HEK293 (cell line): Measurements from ENCODE around the gene USP46.

Experiments used
- CTCF ChIA-PET: fragments of 350-600 bp; formaldehyde crosslinking; extraction: SDS; loops from one replicate; lab custom pipeline; 2021; ENCODE audit warnings: antibody characterized with exemption; lab: Yijun Ruan, JAX
- POLR2A ChIA-PET: fragments of 300-600 bp; formaldehyde crosslinking; extraction: SDS; loops from one replicate; lab custom pipeline; 2020; ENCODE audit warnings: antibody characterized with exemption, inconsistent platforms; lab: Yijun Ruan, JAX
- H3K27ac ChIP-seq: fragments of 200-500 bp; sonication (Bioruptor generic); 2 replicates; pipeline ENCODE4 v1.5.1; 2014; ENCODE audit warnings: low read depth, low read length, control low read depth, inconsistent platforms; ENCODE audit errors: extremely low read depth
- H3K36me3 ChIP-seq, 2 experiments: fragments of 200-500 bp in 1 of 2; sonication (Bioruptor generic) in 1 of 2; 1 replicate in 1 of 2; 2 replicates in 1 of 2; pipeline ENCODE4 v1.5.1; 2014 to 2017; ENCODE audit warnings: inconsistent platforms in 2 of 2, low read length in 2 of 2; ENCODE audit not compliant: control insufficient read depth in 2 of 2, insufficient read depth in 1 of 2
- H3K4me1 ChIP-seq: fragments of 200-500 bp; sonication (Bioruptor generic); 2 replicates; pipeline ENCODE4 v1.5.1; 2014; ENCODE audit warnings: mild to moderate bottlenecking, low read length, inconsistent platforms; ENCODE audit not compliant: control insufficient read depth, insufficient read depth
- H3K4me3 ChIP-seq: 2 replicates; pipeline ENCODE4 v1.5.1; 2011; ENCODE audit warnings: low read depth, mild to moderate bottlenecking, control low read depth, low read length, moderate library complexity
- H3K9me3 ChIP-seq: fragments of 200-500 bp; sonication (Bioruptor generic); 2 replicates; pipeline ENCODE4 v1.5.1; 2014; ENCODE audit warnings: low read depth, low read length, inconsistent platforms; ENCODE audit not compliant: control insufficient read depth, insufficient read depth
- BCL11B ChIP-seq: fragments of 450-650 bp; formaldehyde crosslinking; IDR thresholded peaks from 2 replicates; pipeline ENCODE4 v1.5.1; 2016; ENCODE audit warnings: low read depth, missing biosample characterization, missing genetic modification characterization
- GLIS1 ChIP-seq: fragments of 450-650 bp; formaldehyde crosslinking; IDR thresholded peaks from 2 replicates; pipeline ENCODE4 v1.5.1; 2016; ENCODE audit warnings: missing biosample characterization, missing genetic modification characterization
- HOXC10 ChIP-seq: sonication (generic); formaldehyde crosslinking; IDR thresholded peaks from 2 replicates; pipeline ENCODE4 v1.8.1; 2023; ENCODE audit warnings: mild to moderate bottlenecking, missing genetic modification reagents
- IKZF3 ChIP-seq: fragments of 450-650 bp; IDR thresholded peaks from 2 replicates; pipeline ENCODE4 v1.5.0; 2018; ENCODE audit warnings: missing biosample characterization, mild to moderate bottlenecking, missing genetic modification characterization, moderate library complexity
- KLF7 ChIP-seq: fragments of 450-650 bp; formaldehyde crosslinking; IDR thresholded peaks from 2 replicates; pipeline ENCODE4 v1.5.1; 2016; ENCODE audit warnings: missing biosample characterization, missing genetic modification characterization, borderline replicate concordance
- MYNN ChIP-seq: fragments of 450-650 bp; formaldehyde crosslinking; IDR thresholded peaks from 2 replicates; pipeline ENCODE4 v1.5.1; 2016; ENCODE audit warnings: missing biosample characterization, missing genetic modification characterization, borderline replicate concordance
- MZF1 ChIP-seq: fragments of 450-650 bp; formaldehyde crosslinking; IDR thresholded peaks from 2 replicates; pipeline ENCODE4 v1.5.1; 2017; ENCODE audit warnings: missing biosample characterization, missing genetic modification characterization, borderline replicate concordance
- TRIM28 ChIP-seq: IDR thresholded peaks from 2 replicates; pipeline ENCODE4 v1.6.1; 2011; ENCODE audit warnings: low read length, control low read depth, borderline replicate concordance
- WT1 ChIP-seq: fragments of 450-650 bp; formaldehyde crosslinking; IDR thresholded peaks from 2 replicates; pipeline ENCODE4 v1.5.1; 2016; ENCODE audit warnings: missing biosample characterization, missing genetic modification characterization
- ZBTB20 ChIP-seq: fragments of 450-650 bp; formaldehyde crosslinking; IDR thresholded peaks from 2 replicates; pipeline ENCODE4 v1.5.1; 2016; ENCODE audit warnings: missing biosample characterization, missing genetic modification characterization
- ZBTB49 ChIP-seq: fragments of 450-650 bp; formaldehyde crosslinking; IDR thresholded peaks from 2 replicates; pipeline ENCODE4 v1.5.1; 2016; ENCODE audit warnings: missing biosample characterization, missing genetic modification characterization, low read depth
- ZNF10 ChIP-seq: fragments of 450-650 bp; formaldehyde crosslinking; IDR thresholded peaks from 2 replicates; pipeline ENCODE4 v1.5.1; 2017; ENCODE audit warnings: missing biosample characterization, missing genetic modification characterization
- ZNF239 ChIP-seq: fragments of 450-650 bp; formaldehyde crosslinking; IDR thresholded peaks from 2 replicates; pipeline ENCODE4 v1.5.1; 2016; ENCODE audit warnings: missing biosample characterization, missing genetic modification characterization
- ZNF292 ChIP-seq: fragments of 450-650 bp; formaldehyde crosslinking; IDR thresholded peaks from 2 replicates; pipeline ENCODE4 v1.5.1; 2016; ENCODE audit warnings: low read depth, missing biosample characterization, missing genetic modification characterization, borderline replicate concordance
- ZNF488 ChIP-seq: fragments of 450-650 bp; formaldehyde crosslinking; IDR thresholded peaks from 2 replicates; pipeline ENCODE4 v1.5.1; 2016; ENCODE audit warnings: missing biosample characterization, missing genetic modification characterization
- ZNF501 ChIP-seq: fragments of 450-650 bp; formaldehyde crosslinking; IDR thresholded peaks from 2 replicates; pipeline ENCODE4 v1.5.1; 2016; ENCODE audit warnings: missing biosample characterization, missing genetic modification characterization
- ZNF692 ChIP-seq: fragments of 450-650 bp; formaldehyde crosslinking; IDR thresholded peaks from 2 replicates; pipeline ENCODE4 v1.5.1; 2016; ENCODE audit warnings: missing biosample characterization, missing genetic modification characterization
- ZNF76 ChIP-seq: fragments of 450-650 bp; formaldehyde crosslinking; IDR thresholded peaks from 2 replicates; pipeline ENCODE4; 2016; ENCODE audit warnings: low read depth, missing biosample characterization, missing genetic modification characterization, borderline replicate concordance
- TF ChIP-seq, protein P1 (sequence below): fragments of 450-650 bp; formaldehyde crosslinking; IDR thresholded peaks from 2 replicates; pipeline ENCODE4 v1.5.1; 2016; ENCODE audit warnings: missing biosample characterization, missing genetic modification characterization
- TF ChIP-seq, protein P2 (sequence below): fragments of 450-650 bp; IDR thresholded peaks from 2 replicates; pipeline ENCODE4 v1.5.1; 2018; ENCODE audit warnings: missing biosample characterization, missing genetic modification characterization

USP46 gene

GRCh38 chr4:52585379-52585778 lies 73.7 kb downstream of the USP46 start (continued):
- no peak for TF ChIP-seq ZNF10 (tag by site-specific recombination)
- TF ChIP-seq TRIM28: no peak
- no peak for TF ChIP-seq MZF1 (tag by site-specific recombination)
- TF ChIP-seq, protein P1, sequence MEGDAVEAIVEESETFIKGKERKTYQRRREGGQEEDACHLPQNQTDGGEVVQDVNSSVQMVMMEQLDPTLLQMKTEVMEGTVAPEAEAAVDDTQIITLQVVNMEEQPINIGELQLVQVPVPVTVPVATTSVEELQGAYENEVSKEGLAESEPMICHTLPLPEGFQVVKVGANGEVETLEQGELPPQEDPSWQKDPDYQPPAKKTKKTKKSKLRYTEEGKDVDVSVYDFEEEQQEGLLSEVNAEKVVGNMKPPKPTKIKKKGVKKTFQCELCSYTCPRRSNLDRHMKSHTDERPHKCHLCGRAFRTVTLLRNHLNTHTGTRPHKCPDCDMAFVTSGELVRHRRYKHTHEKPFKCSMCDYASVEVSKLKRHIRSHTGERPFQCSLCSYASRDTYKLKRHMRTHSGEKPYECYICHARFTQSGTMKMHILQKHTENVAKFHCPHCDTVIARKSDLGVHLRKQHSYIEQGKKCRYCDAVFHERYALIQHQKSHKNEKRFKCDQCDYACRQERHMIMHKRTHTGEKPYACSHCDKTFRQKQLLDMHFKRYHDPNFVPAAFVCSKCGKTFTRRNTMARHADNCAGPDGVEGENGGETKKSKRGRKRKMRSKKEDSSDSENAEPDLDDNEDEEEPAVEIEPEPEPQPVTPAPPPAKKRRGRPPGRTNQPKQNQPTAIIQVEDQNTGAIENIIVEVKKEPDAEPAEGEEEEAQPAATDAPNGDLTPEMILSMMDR (tag by site-specific recombination): no peak
- no peak for TF ChIP-seq KLF7
- no peak for TF ChIP-seq MYNN
- TF ChIP-seq, protein P2, sequence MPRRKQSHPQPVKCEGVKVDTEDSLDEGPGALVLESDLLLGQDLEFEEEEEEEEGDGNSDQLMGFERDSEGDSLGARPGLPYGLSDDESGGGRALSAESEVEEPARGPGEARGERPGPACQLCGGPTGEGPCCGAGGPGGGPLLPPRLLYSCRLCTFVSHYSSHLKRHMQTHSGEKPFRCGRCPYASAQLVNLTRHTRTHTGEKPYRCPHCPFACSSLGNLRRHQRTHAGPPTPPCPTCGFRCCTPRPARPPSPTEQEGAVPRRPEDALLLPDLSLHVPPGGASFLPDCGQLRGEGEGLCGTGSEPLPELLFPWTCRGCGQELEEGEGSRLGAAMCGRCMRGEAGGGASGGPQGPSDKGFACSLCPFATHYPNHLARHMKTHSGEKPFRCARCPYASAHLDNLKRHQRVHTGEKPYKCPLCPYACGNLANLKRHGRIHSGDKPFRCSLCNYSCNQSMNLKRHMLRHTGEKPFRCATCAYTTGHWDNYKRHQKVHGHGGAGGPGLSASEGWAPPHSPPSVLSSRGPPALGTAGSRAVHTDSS: no peak
- TF ChIP-seq WT1: no peak
- no peak for TF ChIP-seq GLIS1 (tag by site-specific recombination)
- TF ChIP-seq ZNF76: no peak
- TF ChIP-seq ZNF501: no peak

DNA sequence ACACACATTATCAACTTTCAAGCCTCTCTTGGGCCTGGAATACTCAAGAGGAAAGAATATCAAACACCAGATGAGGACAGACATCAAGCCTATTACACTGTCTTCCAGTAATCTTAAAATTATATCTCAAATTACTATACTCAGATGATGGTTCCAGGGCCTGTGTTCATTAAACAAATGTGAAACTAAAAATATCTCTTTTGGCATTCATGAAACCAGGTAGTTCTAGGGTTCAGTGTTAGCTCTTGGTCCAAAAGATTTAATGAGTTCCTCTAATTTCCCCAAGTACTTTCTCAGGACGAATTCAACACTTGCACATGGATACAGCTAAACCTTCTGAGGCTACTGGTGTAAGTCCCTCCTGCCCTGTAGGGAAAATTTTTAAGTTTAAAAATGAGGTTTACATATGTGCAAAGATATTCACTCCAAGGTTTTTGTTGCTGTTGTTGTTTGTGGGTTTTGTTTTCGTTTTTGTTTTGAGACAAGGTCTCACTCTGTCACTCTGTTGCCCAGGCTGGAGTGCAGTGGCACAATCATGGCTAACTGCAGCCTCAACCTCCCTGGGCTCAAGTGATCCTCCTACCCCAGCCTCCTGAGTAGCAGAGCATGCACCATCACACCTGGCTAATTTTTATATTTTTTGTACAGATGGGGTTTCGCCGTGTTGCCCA lies 79.4 kb downstream of the USP46 start:
- no peaks in the 10 kb centered on the region for H3K4me1 ChIP-seq
- CTCF ChIA-PET: no interaction called here
- TF ChIP-seq ZNF239 (tag by site-specific recombination) (no peak), ZNF488 (no peak), ZNF292 (tag by site-specific recombination) (no peak), ZBTB20 (tag by site-specific recombination) (no peak), IKZF3 (tag by site-specific recombination) (no peak), ZNF692 (no peak)
- TF ChIP-seq, all 188 proteins: peak for 0
- POLR2A ChIA-PET: no interaction called here
- Histone ChIP-seq H3K9me3 (no peaks in the 10 kb centered on the region), H3K36me3 (no peaks in the 10 kb centered on the region), H3K27ac (no peak overlapping the region), H3K4me3 (no peak overlapping the region)

GRCh38 chr4:52578951-52579350 lies 80.2 kb downstream of the USP46 start:
- TF ChIP-seq MYNN: no peak
- no peak for TF ChIP-seq HOXC10 (CRISPR knock-in tag)
- TF ChIP-seq BCL11B (tag by site-specific recombination): no peak
- TF ChIP-seq ZBTB49 (tag by site-specific recombination): no peak
- TF ChIP-seq TRIM28: no peak
- H3K4me1 ChIP-seq: no peaks in the 10 kb centered on the region
- no peaks in the 10 kb centered on the region for H3K36me3 ChIP-seq
- H3K27ac ChIP-seq: no peak overlapping the region
- no peak overlapping the region for H3K4me3 ChIP-seq
- no peaks in the 10 kb centered on the region for H3K9me3 ChIP-seq
- POLR2A ChIA-PET: no interaction called here
- CTCF ChIA-PET: no interaction called here
